Stimulated activated CD4-positive, alpha-beta T cell treated with anti-CD3 and anti-CD28 coated beads, Interleukin-1b, Interleukin-23, amount 100 ng/mL, for 1 hour (primary cell): ENCODE results near the gene ZNF689.
A peak's percentile ranks its signal among the peaks of the same experiment; 100 is the strongest.
"Not testable (repeated sequence)": the region's sequence is repeated elsewhere in the genome, so short reads cannot be mapped to it uniquely, and the experiment has no call there.

ENCODE experiments used
- DNase-seq, 2 donors: peaks; one replicate each; pipeline ENCODE4 v3.0.0-alpha.2; 2020; ENCODE audit warnings: low read depth in 2 of 2

ZNF689 gene

DNA sequence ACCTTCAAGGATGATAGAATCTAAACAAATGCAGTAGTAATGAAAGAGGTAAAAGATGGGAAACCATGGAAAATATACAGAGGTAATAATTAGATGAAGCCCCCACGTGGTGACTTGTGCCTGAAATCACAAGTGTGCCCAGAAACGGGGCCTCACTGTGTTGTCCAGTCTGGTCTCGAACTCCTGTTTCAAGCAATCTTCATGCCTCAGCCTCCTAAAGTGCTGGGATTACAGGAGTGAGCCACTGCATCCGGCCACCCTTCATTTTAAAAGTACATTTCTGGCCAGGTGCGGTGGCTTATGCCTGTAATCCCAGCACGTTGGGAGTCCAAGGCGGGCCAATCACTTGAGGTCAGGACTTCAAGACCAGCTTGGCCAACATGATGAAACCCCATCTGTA is 26.4 kb upstream of the ZNF689 start:
- DNase-seq = no peak

DNA sequence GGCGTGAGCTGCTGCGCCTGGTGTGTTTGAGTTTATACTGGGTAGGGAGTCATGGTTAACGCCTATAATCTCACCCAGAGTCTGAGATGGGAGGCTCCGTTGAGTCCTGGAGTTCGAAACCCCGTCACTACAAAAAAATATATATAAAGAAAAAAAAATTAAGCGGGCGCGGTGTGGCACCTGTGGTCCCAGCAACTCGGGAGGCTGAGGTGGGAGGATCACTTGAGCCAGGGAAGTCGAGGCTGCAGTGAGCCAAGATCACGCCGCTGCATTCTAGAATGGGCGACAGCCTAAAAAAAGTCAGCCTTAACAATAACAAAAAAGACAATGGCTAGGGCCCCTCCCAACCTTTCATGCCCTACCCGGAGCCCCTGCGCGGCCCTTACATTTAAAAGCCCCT is 23.3 kb upstream of the ZNF689 start:
- DNase-seq = no peak

DNA sequence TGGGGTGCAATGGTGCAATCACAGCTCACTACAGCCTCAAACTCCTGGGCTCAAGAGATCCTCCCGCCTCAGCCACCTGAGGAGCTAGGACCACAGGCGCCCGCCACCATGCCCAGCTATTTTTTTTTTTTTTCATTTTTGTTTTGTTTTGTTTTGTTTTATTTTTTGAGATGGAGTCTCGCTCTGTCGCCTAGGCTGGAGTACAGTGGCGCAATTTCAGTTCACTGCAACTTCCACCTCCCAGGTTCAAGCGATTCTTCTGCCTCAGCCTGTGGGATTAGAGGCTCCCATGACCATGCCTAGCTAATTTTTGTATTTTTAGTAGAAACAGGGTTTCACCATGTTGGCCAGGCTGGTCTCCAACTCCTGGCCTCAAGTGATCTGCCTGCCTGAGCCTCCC is 22.3 kb upstream of the ZNF689 start:
- not testable (repeated sequence) for DNase-seq

DNA sequence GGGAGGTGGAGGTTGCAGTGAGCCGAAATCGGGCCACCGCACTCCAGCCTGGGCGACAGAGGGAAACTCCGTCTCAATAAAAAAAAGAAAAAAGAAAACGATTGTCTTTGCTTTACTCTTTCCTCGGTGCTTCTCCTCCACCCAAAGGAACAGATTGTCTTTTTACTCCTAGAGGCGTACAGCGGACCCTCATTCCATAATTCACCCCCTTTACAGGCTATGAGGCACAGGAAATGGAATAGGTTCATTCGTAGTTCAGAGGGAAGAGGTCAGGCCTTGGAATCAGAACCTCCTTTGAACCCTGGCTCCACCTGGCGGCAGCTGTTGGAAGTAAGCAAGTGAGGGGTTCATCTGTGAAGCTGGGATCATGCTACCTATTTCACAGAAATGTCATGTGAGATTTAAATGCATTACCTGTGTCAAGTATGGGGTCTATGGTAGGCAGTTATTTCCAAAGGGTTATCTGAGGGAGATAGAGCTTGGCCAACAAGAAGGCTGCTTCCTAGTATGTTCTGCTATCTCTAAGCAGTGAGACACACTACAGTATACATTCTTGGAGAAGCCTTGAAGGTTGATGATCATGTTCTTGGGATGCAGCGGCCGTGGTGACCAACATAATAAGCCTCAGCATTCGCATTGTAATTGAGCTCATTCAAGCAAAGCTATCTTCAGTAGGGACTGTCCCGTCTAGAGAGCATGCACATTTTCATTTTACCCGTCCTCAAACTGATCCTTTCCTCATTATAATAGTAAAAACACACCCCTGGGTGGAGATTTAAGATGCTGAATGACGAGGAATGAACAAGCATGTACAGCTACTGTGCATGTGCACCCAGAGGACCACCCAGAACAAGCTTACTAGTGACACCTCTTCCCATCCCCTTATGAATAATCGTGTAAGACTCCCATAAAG is 18.7 kb upstream of the ZNF689 start:
- peak; percentile 69 to 91 for DNase-seq

DNA sequence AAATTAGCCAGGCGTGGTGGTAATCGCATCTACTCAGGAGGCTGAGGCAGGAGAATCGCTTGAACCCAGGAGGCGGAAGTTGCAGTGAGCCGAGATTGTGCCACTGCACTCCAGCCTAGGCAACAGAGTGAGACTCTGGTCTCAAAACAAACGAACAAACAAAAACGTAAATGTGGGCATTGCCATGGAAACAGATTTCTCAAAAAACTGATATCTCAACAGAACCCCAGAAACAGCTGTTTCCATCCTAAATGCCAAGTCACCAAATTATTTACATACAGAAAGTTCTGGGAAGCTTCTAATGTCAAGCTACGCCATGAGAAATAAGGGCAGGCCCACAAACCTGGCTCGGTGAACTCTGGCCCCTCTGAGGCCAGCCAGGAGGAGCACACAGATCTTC is 16.0 kb upstream of the ZNF689 start:
- DNase-seq = no peak

DNA sequence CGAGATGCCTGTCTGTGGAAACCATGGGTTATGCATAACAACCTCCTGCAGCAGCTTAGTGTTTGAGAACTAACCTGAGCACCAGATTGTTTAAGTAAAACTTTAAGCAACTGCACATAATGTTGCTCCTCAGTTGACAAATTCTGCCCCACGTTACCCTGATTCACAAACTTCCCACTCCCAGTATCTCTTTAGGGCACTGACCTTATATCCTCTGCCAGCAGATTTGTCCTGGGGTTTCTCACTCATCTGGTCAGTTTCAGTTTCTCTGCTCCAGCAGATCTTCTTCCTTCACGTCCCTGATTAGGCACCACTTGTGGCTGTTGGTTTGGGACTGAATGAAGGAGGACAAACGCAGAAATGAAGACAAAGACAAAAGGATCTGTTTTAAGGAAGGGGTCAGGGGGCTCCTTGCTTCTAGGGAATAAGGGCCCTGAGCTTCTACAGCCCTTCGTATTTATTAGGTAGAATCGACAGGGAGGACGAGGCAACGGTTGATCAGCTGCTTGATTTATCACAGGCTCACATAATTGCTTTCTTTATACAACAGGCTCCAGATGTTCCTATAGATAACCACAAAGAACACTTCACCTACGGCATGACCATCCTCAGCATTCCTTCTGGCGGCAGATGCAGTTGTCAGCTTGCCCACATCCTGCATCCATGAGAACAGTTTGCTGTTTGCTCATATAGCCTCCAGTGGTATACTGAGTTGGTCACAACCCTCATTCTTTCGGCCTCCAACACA is 13.5 kb upstream of the ZNF689 start:
- DNase-seq = no peak

DNA sequence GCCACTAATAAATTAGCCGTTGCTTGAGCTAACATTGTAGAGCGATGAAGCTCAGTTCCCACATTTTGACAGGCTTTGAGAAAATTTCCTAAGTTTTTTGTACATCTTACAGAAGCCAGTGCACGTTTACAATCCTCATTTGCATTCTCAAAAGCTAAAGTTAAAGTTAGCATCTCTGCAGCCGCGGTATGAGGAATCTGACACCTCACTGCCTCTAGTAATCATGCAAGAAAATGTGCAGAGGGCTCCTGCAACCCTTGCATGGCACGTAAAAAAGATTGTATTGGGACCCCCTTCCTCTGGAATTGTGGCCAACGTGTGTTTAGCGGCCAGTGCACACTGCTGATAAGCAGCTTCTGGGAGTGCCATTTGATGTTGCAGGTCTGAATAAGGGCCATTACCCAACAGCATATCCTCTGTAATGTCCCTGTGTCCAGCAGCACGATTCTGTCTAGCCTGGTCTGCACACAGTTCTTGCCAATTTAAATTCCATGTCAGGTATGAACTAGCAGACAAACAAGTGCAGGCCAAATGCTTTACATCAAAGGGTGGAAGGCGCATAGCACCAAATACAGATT is 12.4 kb upstream of the ZNF689 start:
- no peak for DNase-seq

DNA sequence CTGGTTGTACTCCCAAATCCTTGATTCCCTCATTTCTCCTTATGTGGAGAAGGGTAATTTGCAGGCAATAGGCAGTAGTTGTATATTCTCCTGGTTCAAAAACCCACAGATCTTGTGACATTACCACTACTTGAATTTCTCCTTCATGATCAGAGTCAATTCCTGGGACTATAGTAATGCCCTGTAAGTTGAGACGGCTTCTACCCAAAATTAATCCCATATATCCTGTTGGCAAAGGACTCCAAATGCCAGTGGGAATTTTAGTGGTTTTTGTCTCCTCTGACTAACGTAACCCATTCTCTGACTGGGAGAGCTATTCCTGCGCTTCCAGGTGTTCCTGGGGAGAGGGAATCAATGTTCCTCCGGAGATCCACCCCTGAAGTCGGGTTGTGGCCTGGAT is 11.6 kb upstream of the ZNF689 start:
- DNase-seq = no peak

DNA sequence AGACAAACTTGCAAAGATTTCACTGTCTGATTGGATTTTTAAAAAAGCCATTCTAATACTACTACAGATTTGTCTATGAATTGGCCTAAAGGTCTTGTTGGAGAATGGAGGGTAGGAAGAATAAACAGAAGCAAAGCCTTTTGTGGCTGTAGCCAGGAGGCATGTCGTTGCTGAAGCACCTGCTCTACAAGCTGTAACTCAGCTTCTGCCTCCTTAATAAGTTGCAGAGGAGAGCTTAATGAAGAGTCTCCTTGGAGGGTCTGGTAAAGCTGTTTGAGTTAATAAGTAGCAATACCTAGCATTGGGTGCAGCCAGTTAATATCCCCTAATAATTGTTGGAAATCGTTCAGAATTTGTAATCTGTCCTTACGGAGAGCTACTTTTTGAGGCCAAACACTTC is 10.0 kb upstream of the ZNF689 start:
- no peak for DNase-seq

DNA sequence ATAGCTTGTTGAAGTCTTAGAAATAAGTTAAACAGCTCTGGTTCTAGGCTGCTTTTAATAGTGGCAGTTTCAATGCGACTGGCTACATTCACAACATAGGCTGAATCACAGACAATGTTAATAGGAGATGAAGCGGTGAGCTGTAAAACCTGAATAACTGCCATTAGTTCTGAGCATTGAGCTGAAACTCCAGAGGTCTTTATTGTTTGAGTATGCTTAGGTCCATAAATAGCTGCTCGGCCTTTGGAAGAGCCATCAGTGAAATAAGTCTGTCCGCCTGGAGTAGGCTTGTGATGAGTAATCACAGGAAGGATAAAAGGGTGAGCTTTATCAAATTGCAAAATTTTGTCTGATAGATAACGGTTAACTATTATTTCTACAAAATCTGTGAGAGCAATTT is 9.4 kb upstream of the ZNF689 start:
- DNase-seq = no peak

DNA sequence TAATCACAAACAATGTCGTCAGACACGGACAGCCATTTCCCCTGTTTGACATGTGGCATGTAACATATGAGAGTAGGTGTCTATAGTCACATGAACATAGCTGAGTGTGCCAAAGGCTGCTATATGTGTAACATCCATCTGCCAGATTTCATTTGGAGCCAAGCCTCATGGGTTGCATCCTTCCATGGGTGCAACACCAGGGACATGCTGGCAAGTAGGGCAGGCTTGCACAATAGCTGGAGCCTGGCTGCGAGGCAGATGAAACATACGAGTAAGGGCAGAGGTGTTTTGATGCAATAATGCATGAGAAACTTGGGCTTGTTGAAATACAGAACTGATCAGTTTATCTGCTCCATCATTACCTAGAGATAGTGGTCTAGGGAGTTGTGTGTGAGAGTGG is 9.0 kb upstream of the ZNF689 start:
- DNase-seq = no peak

DNA sequence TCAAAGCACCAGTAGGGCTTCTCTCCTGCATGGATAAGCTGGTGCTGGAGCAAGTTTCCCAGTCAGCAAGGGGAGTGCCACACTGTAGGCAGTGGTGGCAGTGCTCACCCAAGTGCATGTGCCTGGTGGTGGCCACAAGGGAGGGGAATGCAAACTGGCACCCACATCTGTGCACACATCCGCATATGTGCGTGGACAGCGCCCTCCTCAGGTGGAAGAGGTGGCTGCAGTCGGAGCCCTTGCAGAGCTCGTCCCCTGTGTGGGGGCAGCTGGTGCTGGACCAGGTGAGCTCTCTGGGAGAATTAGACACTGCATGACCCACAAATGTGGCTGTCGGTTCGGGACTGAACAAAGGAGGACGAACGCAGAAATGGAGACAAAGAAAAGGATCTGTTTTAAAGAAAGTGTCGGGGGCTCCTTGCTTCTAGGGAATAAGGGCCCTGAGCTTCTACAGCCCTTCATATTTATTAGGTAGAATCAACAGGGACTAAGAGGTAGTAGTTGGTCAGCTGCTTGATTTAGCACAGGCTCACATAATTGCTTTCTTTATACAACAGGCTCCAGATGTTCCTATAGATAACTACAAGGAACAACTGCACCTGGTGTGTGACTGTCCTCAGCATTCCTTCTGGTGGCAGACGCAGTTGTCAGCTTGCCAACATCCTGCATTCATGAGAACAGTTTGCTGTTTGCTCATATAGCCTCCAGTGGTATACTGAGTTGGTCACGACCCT is 5.3 kb upstream of the ZNF689 start:
- DNase-seq = peak in 1 of 2 donors; percentile 41

DNA sequence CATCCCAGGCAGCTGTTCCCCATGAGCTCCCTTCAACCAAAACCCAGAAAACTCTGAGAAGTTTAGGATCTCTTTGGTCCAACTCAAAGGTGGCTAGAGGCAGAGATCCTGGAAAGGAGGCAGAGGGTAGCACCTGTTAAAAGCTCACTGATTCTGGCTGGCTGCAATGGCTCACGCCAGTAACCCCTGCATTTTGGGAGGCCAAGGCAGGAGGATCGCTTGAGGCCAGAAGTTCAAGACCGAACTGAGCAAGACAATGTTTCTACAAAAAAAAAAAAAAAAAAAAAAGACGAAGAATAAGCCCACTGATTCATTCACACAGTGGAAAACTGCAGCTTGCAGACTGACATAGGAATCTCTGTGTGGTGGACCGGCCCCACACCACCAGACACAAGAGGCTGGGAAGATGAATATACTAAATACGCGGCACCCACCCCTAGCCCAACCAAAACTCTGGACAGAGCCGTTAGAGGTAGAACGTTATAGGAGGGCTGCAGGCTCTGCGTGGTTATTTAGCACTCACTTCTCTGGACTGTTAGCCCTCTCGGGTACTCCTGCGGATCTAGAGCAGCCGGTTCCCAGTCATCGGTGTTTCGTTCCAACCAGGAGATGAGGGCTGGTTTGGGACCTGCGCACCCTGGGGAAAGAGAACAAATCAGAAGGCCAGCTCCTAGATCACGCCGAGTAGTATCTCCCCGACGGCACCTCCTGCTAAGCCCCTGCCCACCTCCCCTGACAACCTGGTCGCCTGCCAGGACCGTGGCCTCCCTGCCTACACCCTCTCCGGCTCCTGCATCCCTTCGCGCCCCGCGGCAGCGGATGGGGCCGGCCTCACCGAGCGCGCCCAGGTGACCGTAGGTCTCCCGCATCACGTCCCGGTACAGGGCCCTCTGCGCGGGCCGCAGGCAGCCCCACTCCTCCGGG is 925 bp downstream of the ZNF689 start:
- peak in 1 of 2 donors; percentile 27 for DNase-seq

DNA sequence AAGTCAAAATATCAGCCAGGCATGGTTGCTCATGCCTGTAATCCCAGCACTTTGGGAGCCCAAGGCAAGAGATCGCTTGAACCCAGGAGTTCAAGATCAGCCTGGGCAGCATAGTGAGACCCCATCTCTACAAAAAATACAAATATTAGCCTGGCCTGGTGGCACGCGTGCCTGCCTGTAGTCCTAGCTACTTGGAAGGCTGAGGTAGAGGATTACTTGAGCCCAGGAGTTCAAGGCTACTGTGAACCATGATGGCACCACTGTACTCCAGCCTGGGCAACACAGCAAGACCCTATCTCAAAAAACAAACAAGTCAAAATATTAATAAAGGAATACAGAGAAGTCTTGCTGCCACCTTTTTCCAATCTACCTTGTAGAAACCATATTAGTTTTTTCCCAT is 4.2 kb downstream of the ZNF689 start:
- no peak for DNase-seq

DNA sequence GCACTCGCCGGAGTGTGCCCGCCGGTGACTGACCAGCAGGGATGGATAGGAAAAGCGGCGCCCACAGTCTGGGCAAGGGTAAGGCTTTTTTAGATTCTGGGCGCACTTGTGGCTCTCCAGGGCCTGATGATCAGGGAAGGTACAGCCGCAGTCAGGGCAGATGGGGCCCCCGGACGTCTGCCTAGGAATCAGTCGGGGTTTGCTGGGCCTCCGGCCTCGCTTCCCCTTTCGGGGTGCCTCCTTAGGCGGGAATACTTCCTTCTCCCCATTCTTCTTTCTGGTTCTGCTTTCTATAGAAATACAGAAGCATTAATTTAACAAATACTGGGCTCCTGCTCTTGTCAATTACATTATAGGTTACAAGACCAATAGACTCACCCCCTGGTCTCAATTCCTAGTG is 5.0 kb downstream of the ZNF689 start:
- DNase-seq = no peak

DNA sequence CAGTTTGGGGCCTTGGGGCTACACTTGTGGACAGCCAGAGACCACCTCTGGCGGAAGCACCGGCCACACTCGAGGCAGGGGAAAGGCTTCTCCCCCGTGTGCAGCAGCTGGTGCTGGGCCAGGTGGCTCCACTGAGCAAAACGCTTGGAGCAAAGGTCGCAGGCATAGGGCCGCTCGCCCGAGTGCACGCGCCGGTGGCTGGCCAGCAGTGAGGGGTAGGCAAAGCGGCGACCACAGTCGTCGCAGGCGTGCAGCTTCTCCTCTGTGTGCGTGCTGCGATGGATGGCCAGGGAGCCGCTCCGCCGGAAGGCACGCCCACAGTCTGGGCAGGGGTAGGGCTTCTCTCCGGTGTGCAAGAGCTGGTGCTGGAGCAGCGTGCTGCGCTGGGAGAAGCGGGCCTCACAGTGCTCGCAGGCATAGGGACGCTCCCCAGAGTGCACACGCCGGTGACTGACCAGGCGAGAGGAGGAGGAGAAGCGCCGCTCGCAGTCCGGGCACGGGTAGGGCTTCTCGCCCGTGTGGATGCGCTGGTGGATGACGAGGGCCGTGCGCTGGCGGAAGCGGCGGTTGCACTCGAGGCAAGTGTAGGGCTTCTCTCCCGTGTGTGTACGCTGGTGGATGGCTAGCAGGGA is 5.8 kb downstream of the ZNF689 start:
- no peak for DNase-seq

DNA sequence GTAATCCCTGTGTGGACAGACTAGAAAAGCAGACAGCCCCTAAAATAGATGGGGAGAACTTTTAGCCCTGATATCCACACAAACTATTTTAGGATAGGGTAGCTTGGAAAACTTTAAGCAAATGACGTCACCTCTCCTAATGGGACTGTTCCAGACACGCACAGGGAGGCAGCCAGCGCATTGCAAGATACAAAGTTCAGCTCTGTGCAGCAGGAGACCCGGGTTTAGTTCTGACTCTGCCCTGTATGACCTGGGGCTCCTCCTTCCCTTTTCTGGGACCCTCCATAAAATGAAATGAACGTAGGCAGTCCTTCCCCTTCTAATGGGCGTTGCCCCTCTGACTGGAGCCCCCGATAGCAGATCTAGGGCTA is 6.3 kb downstream of the ZNF689 start:
- no peak for DNase-seq

DNA sequence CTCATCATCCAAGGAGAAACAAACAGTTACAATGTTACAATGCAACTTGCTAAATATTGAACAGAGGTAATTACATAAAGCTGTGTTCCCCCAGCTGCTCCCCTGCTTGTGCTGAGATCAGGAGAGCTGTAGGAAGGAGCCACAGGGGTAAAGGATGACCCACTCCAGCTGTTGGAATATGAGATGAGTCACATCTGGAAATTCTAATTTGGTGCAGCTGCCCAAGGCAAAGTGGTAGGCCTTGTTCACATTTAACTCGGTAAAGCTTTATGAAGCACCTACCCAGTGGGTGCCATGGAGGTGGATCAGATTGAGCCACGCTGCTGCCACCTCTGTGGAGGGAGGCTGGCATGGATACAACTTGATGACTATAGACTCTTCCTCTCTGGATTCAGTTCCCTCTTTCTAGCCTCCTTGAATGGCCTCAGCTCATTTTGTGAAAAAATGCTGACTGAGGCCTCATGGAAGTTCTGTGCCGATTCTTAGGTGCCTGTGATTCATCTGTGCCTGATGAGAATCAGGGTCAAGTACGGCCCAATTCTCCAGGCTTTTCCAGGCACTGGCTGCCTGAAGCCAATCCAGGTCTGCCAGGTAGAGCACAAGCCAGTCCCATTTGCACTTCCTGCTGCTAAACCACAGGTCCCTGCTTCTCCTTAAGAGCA is 7.4 kb downstream of the ZNF689 start:
- DNase-seq = no peak

DNA sequence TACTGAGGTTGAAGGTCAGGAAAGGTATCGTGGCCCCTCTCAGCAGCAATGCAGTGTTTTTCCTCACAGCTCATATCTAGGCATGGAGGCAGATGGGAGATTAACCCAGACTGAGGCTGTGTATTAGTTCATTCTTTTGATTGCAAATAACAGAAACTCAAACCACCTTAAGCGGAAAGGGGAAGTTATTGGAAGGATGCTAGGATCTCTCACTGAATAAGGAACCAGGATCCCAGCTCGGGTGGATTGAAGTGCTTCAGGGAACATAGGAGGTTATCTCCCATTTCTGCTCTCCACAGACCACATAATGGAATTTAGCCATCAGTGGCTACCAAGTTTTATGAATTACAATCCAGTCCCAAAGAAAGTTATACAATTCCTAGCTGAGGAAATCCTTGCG is 8.2 kb downstream of the ZNF689 start:
- DNase-seq = no peak

DNA sequence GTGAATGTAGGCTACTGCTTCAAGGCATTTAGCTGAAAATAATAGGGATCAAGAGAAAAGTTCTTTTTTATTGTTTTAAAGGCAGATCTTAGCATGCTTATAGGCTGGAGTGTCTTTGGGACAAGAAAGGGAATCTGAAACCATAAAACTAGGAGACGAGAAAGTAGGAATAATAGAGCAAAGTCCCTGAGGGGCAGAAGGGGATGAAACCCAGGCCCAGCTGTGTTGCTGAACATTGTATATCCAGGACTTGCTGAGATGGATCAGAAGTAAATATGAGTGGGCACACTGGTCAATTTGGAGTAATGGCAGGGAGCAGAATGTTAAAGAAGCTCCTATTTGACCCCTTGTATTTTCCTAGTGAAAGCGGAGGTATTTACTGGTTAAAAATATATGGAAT is 9.3 kb downstream of the ZNF689 start:
- no peak for DNase-seq
